ENCODE measurements around the gene OR4M1.

GRCh38 chr14:19801118-19801464, 27.8 kb downstream of the OR4M1 start:
- TF ChIP-seq CTCF (IDR thresholded peaks at IDR 0.05) (no peak), POLR2AphosphoS5 (IDR thresholded peaks at IDR 0.05) (no peak)

All from breast epithelium (tissue), 3 donors.